NT2/D1 (cell line): ENCODE measurements around the gene ERG.

Experiments
- DNase-seq: peaks from one replicate; pipeline ENCODE4 v3.0.0-alpha.2; 2011; ENCODE audit warnings: low read depth, low spot score
- H3K27me3 ChIP-seq: 2 replicates; pipeline ENCODE4 v1.6.0; 2011; ENCODE audit warnings: mild to moderate bottlenecking; ENCODE audit not compliant: insufficient read length, insufficient read depth
- H3K36me3 ChIP-seq: 2 replicates; pipeline ENCODE4 v1.6.1; 2011; ENCODE audit warnings: mild to moderate bottlenecking, low read length, mixed read lengths; ENCODE audit not compliant: insufficient read depth, insufficient read length
- H3K4me1 ChIP-seq: 2 replicates; pipeline ENCODE4 v1.5.1; 2011; ENCODE audit not compliant: insufficient read depth, insufficient read length
- H3K4me3 ChIP-seq: 2 replicates; pipeline ENCODE4 v1.5.1; 2011; ENCODE audit warnings: low read depth; ENCODE audit not compliant: insufficient read length
- H3K9ac ChIP-seq: 2 replicates; pipeline ENCODE4 v1.6.0; 2011; ENCODE audit warnings: low read depth; ENCODE audit not compliant: insufficient read length
- H3K9me3 ChIP-seq: 2 replicates; pipeline ENCODE4 v1.5.1; 2011; ENCODE audit warnings: mild to moderate bottlenecking, low read length; ENCODE audit not compliant: insufficient read depth
- SUZ12 ChIP-seq: IDR thresholded peaks from 2 replicates; pipeline ENCODE4 v1.6.1; 2011; ENCODE audit not compliant: insufficient read length, insufficient read depth; ENCODE audit errors: extremely low read depth
- YY1 ChIP-seq: IDR thresholded peaks from 2 replicates; pipeline ENCODE4 v1.6.1; 2011; ENCODE audit not compliant: insufficient read length, insufficient read depth
- ZNF274 ChIP-seq: IDR thresholded peaks from 2 replicates; pipeline ENCODE4 v1.6.1; 2011; ENCODE audit warnings: mild to moderate bottlenecking, low read depth, low read length

Gene ERG

GRCh38 chr21:38498057-38498833 lies at the start of gene ERG:
TSS of gene ERG (minus strand) at chr21:38498477. CDS start at chr21:38498380, 97 bp downstream.
- Histone ChIP-seq H3K4me3 (no peak within 1 kb of the TSS), H3K9me3 (no peaks in the 10 kb centered on the region), H3K4me1 (peaks cover 2% of the 10 kb centered on the region), H3K9ac (no peak within 1 kb of the TSS), H3K36me3 (no peaks in the 10 kb centered on the region), H3K27me3 (no peaks in the 10 kb centered on the region)
- TF ChIP-seq SUZ12 = no peak
- no peak for TF ChIP-seq YY1
- no peak for TF ChIP-seq ZNF274
- no peak for DNase-seq

- Histone ChIP-seq H3K9me3 (no peaks in the 10 kb centered on the region), H3K36me3 (no peaks in the 10 kb centered on the region), H3K4me1 (no peaks in the 10 kb centered on the region), H3K9ac (no peak overlapping the region), H3K27me3 (no peaks in the 10 kb centered on the region), H3K4me3 (no peak overlapping the region)
- DNase-seq = no peak
- TF ChIP-seq ZNF274 (no peak), SUZ12 (no peak), YY1 (no peak)
These were observed 46.4 kb upstream of the ERG start for GRCh38 chr21:38544661-38545060.

- Histone ChIP-seq H3K4me1 (no peaks in the 10 kb centered on the region), H3K9ac (no peak overlapping the region), H3K36me3 (no peaks in the 10 kb centered on the region), H3K4me3 (no peak overlapping the region), H3K9me3 (no peaks in the 10 kb centered on the region), H3K27me3 (no peaks in the 10 kb centered on the region)
- TF ChIP-seq ZNF274 = no peak
- no peak for TF ChIP-seq SUZ12
- TF ChIP-seq YY1 = no peak
- no peak for DNase-seq
These were observed 44.0 kb upstream of the ERG start for GRCh38 chr21:38542263-38542662.

- Histone ChIP-seq H3K4me1 (no peaks in the 10 kb centered on the region), H3K9me3 (no peaks in the 10 kb centered on the region), H3K36me3 (no peaks in the 10 kb centered on the region), H3K27me3 (no peaks in the 10 kb centered on the region), H3K9ac (no peak overlapping the region), H3K4me3 (no peak overlapping the region)
- no peak for DNase-seq
- TF ChIP-seq ZNF274 (no peak), SUZ12 (no peak), YY1 (no peak)
These were observed 40.1 kb upstream of the ERG start for GRCh38 chr21:38538353-38538752.

- TF ChIP-seq YY1 = no peak
- no peak for TF ChIP-seq SUZ12
- no peak for TF ChIP-seq ZNF274
- Histone ChIP-seq H3K4me3 (no peak overlapping the region), H3K27me3 (no peaks in the 10 kb centered on the region), H3K9me3 (no peaks in the 10 kb centered on the region), H3K36me3 (no peaks in the 10 kb centered on the region), H3K9ac (no peak overlapping the region), H3K4me1 (no peaks in the 10 kb centered on the region)
- DNase-seq = no peak
These were observed 36.3 kb upstream of the ERG start for GRCh38 chr21:38534591-38534990.

- Histone ChIP-seq H3K9me3 (no peaks in the 10 kb centered on the region), H3K9ac (no peak overlapping the region), H3K27me3 (no peaks in the 10 kb centered on the region), H3K36me3 (no peaks in the 10 kb centered on the region), H3K4me3 (no peak overlapping the region), H3K4me1 (no peaks in the 10 kb centered on the region)
- DNase-seq = peak; percentile 15
- TF ChIP-seq ZNF274 = no peak
- no peak for TF ChIP-seq SUZ12
- no peak for TF ChIP-seq YY1
These were observed 35.6 kb upstream of the ERG start for GRCh38 chr21:38533887-38534286.

GRCh38 chr21:38531591-38531990 lies 33.3 kb upstream of the ERG start:
- TF ChIP-seq YY1 (no peak), SUZ12 (no peak), ZNF274 (no peak)
- no peaks in the 10 kb centered on the region for H3K27me3 ChIP-seq
- no peak overlapping the region for H3K4me3 ChIP-seq
- H3K4me1 ChIP-seq = no peaks in the 10 kb centered on the region
- no peaks in the 10 kb centered on the region for H3K36me3 ChIP-seq
- DNase-seq = no peak
- H3K9ac ChIP-seq = no peak overlapping the region
- H3K9me3 ChIP-seq = no peaks in the 10 kb centered on the region
